Neutrophil (primary cell): Measurements from ENCODE around the gene USP48.

Source experiments
- H3K27ac ChIP-seq: fragments of 200-600 bp; sonication (generic); 2 replicates; pipeline ENCODE4 v1.5.1; 2016; ENCODE audit warnings: mild to moderate bottlenecking, moderate library complexity
- H3K27me3 ChIP-seq: fragments of 200-600 bp; sonication (generic); 2 replicates; pipeline ENCODE4 v1.6.0; 2016; ENCODE audit warnings: mild to moderate bottlenecking
- H3K36me3 ChIP-seq: fragments of 200-600 bp; sonication (generic); 2 replicates; pipeline ENCODE4 v1.5.1; 2017
- H3K4me1 ChIP-seq, 2 experiments: fragments of 200-600 bp in 1 of 2; sonication (generic) in 1 of 2; 1 replicate in 1 of 2; 2 replicates in 1 of 2; pipeline versions ENCODE4 v1.5.1 to v1.6.1; 2013 to 2016; ENCODE audit warnings: low read depth in 1 of 2, low read length in 1 of 2, mild to moderate bottlenecking in 1 of 2, moderate library complexity in 1 of 2; ENCODE audit not compliant: control insufficient read depth in 1 of 2, insufficient read depth in 1 of 2
- H3K4me3 ChIP-seq, 2 experiments: fragments of 200-600 bp in 1 of 2; sonication (generic) in 1 of 2; 1 replicate in 1 of 2; 2 replicates in 1 of 2; pipeline ENCODE4 v1.5.1; 2013 to 2016; ENCODE audit warnings: low read depth in 1 of 2, low read length in 1 of 2, mild to moderate bottlenecking in 1 of 2, moderate library complexity in 1 of 2
- H3K9me3 ChIP-seq: fragments of 200-600 bp; sonication (generic); 2 replicates; pipeline ENCODE4 v1.5.1; 2016
- CTCF ChIP-seq: fragments of 200-600 bp; sonication (generic); IDR thresholded peaks from 2 replicates; pipeline ENCODE4 v1.5.1; 2016; ENCODE audit warnings: antibody characterized with exemption

The USP48 gene

DNA sequence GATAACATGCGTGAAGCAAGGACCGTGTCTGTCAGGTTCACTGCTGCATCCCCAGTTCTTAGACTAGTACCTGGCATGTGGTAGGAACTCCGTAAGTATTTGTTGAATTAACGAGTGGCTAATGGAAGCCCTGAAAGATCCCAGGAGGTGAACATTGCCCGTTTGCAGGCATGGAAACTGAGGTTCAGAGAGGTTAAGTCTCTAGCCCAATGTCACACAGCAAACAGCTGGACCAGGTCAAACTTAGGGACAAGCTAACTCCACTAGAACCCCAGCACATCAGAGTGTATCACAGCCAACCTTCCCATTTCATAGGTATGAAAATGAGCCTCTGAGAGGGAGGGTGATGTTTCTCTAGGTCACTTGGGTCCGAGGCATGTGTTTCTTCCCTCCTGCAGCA, 141.4 kb downstream of the USP48 start:
- Histone ChIP-seq H3K27ac (no peak overlapping the region), H3K9me3 (no peaks in the 10 kb centered on the region), H3K4me3 (no peak overlapping the region), H3K4me1 (no peaks in the 10 kb centered on the region), H3K27me3 (peaks cover 29% of the 10 kb centered on the region), H3K36me3 (no peaks in the 10 kb centered on the region)
- TF ChIP-seq CTCF, result no peak

- H3K27me3 ChIP-seq, result peaks cover 29% of the 10 kb centered on the region
- H3K27ac ChIP-seq, result no peak overlapping the region
- TF ChIP-seq CTCF, result no peak
- H3K4me1 ChIP-seq, result no peaks in the 10 kb centered on the region
- no peak overlapping the region for H3K4me3 ChIP-seq
- no peaks in the 10 kb centered on the region for H3K36me3 ChIP-seq
- no peaks in the 10 kb centered on the region for H3K9me3 ChIP-seq
Observed at GRCh38 chr1:21641076-21641475, 141.9 kb downstream of the USP48 start.

- Histone ChIP-seq H3K36me3 (no peaks in the 10 kb centered on the region), H3K4me3 (no peak overlapping the region), H3K9me3 (no peaks in the 10 kb centered on the region), H3K27me3 (peaks cover 27% of the 10 kb centered on the region), H3K4me1 (no peaks in the 10 kb centered on the region), H3K27ac (no peak overlapping the region)
- no peak for TF ChIP-seq CTCF
Observed at GRCh38 chr1:21640653-21641052, 142.3 kb downstream of the USP48 start.

GRCh38 chr1:21639594-21640041, 143.3 kb downstream of the USP48 start:
- peaks cover 20% of the 10 kb centered on the region for H3K27me3 ChIP-seq
- no peak for TF ChIP-seq CTCF
- H3K4me1 ChIP-seq, result no peaks in the 10 kb centered on the region
- H3K36me3 ChIP-seq, result no peaks in the 10 kb centered on the region
- no peak overlapping the region for H3K4me3 ChIP-seq
- H3K9me3 ChIP-seq, result no peaks in the 10 kb centered on the region
- no peak overlapping the region for H3K27ac ChIP-seq

- no peak overlapping the region for H3K4me3 ChIP-seq
- no peaks in the 10 kb centered on the region for H3K36me3 ChIP-seq
- H3K27me3 ChIP-seq, result peaks cover 11% of the 10 kb centered on the region
- H3K4me1 ChIP-seq, result no peaks in the 10 kb centered on the region
- no peak for TF ChIP-seq CTCF
- H3K9me3 ChIP-seq, result no peaks in the 10 kb centered on the region
- H3K27ac ChIP-seq, result no peak overlapping the region
Observed at GRCh38 chr1:21638531-21639341, 144.2 kb downstream of the USP48 start.
